ENCODE results near the gene DSCAML1. TPM values are rescaled to one million over a fixed set of nuclear protein-coding genes. Genes with fewer than 3 reads are reported as not detected.

DSCAML1 gene
- total RNA-seq, 2 donors from 2014 or later = 0.21 to 0.41 TPM

GRCh38 chr11:117670443-117670842 is 126.6 kb downstream of the DSCAML1 start:
- H3K4me1 ChIP-seq (ENCODE audit: control insufficient read depth in 1 of 2, low read depth in 2 of 2) = no peaks in the 10 kb centered on the region
- no peak for TF ChIP-seq CTCF (IDR thresholded peaks at IDR 0.05)
- no peaks in the 10 kb centered on the region for H3K27me3 ChIP-seq (replicated peaks; ENCODE audit: insufficient read depth)
- no peak for DNase-seq (ENCODE audit: low spot score)
- H3K36me3 ChIP-seq = no peaks in the 10 kb centered on the region
- ATAC-seq (ENCODE audit: insufficient number of reproducible peaks, low FRiP score, low read depth) = no peak
- H3K9me3 ChIP-seq = no peaks in the 10 kb centered on the region
- no peak overlapping the region for H3K4me3 ChIP-seq
- H3K27ac ChIP-seq = no peak overlapping the region

GRCh38 chr11:117669616-117670015 is 127.4 kb downstream of the DSCAML1 start:
- Histone ChIP-seq H3K27me3 (replicated peaks; ENCODE audit: insufficient read depth) (no peaks in the 10 kb centered on the region), H3K4me1 (ENCODE audit: control insufficient read depth in 1 of 2, low read depth in 2 of 2) (no peaks in the 10 kb centered on the region), H3K36me3 (no peaks in the 10 kb centered on the region), H3K9me3 (no peaks in the 10 kb centered on the region), H3K27ac (no peak overlapping the region), H3K4me3 (no peak overlapping the region)
- ATAC-seq (ENCODE audit: insufficient number of reproducible peaks, low FRiP score, low read depth) = no peak
- no peak for TF ChIP-seq CTCF (IDR thresholded peaks at IDR 0.05)
- DNase-seq (ENCODE audit: low spot score) = no peak

- H3K27ac ChIP-seq = no peak overlapping the region
- no peaks in the 10 kb centered on the region for H3K36me3 ChIP-seq
- no peak for ATAC-seq (ENCODE audit: insufficient number of reproducible peaks, low FRiP score, low read depth)
- TF ChIP-seq CTCF (IDR thresholded peaks at IDR 0.05) = no peak
- no peaks in the 10 kb centered on the region for H3K9me3 ChIP-seq
- no peak for DNase-seq (ENCODE audit: low spot score)
- H3K4me1 ChIP-seq (ENCODE audit: control insufficient read depth in 1 of 2, low read depth in 2 of 2) = no peaks in the 10 kb centered on the region
- no peaks in the 10 kb centered on the region for H3K27me3 ChIP-seq (replicated peaks; ENCODE audit: insufficient read depth)
- H3K4me3 ChIP-seq = no peak overlapping the region
These were observed 128.0 kb downstream of the DSCAML1 start for GRCh38 chr11:117669062-117669461.

- TF ChIP-seq CTCF (IDR thresholded peaks at IDR 0.05) = no peak
- no peak for DNase-seq (ENCODE audit: low spot score)
- no peaks in the 10 kb centered on the region for H3K9me3 ChIP-seq
- no peak overlapping the region for H3K4me3 ChIP-seq
- H3K27ac ChIP-seq = no peak overlapping the region
- no peaks in the 10 kb centered on the region for H3K4me1 ChIP-seq (ENCODE audit: control insufficient read depth in 1 of 2, low read depth in 2 of 2)
- no peak for ATAC-seq (ENCODE audit: insufficient number of reproducible peaks, low FRiP score, low read depth)
- H3K36me3 ChIP-seq = no peaks in the 10 kb centered on the region
- H3K27me3 ChIP-seq (replicated peaks; ENCODE audit: insufficient read depth) = no peaks in the 10 kb centered on the region
These were observed 128.7 kb downstream of the DSCAML1 start for GRCh38 chr11:117668321-117668751.

- Histone ChIP-seq H3K9me3 (no peaks in the 10 kb centered on the region), H3K27me3 (replicated peaks; ENCODE audit: insufficient read depth) (no peaks in the 10 kb centered on the region), H3K27ac (no peak overlapping the region), H3K4me3 (no peak overlapping the region), H3K36me3 (no peaks in the 10 kb centered on the region), H3K4me1 (ENCODE audit: control insufficient read depth in 1 of 2, low read depth in 2 of 2) (no peaks in the 10 kb centered on the region)
- no peak for ATAC-seq (ENCODE audit: insufficient number of reproducible peaks, low FRiP score, low read depth)
- TF ChIP-seq CTCF (IDR thresholded peaks at IDR 0.05) = no peak
- DNase-seq (ENCODE audit: low spot score) = no peak
These were observed 132.1 kb downstream of the DSCAML1 start for GRCh38 chr11:117664897-117665296.

Measured in thoracic aorta (tissue), 2 donors.